Omental fat pad (tissue), 4 donors: ENCODE measurements around the gene TEX51. TPM values are rescaled to one million over a fixed set of nuclear protein-coding genes. Genes with fewer than 3 reads are reported as not detected.

Experiments used
- ATAC-seq: fragments of 150-250 bp; one replicate; pipeline ENCODE4 v1.9.1; 2016; ENCODE audit warnings: mild to moderate bottlenecking, moderate library complexity; ENCODE audit not compliant: low FRiP score
- DNase-seq: peaks from one replicate; pipeline ENCODE4 v3.0.0-alpha.2; 2019; ENCODE audit warnings: low spot score
- total RNA-seq, 4 donors: library from RNA; depleted of rRNA; stranded (reverse); fragments of >200 nt; gene quantifications; one replicate each; pipeline ENCODE4 v1.1.0, GENCODE V29; 2016
- TF ChIP-seq, protein P1 (sequence below), 3 donors: fragments of 450-650 bp; IDR thresholded peaks; one replicate each; pipeline ENCODE4 v1.5.1; 2016 to 2017; ENCODE audit warnings: antibody characterized with exemption in 3 of 3, mild to moderate bottlenecking in 3 of 3, moderate library complexity in 2 of 3

Gene TEX51
- total RNA-seq, 4 donors from 2014 or later: not detected

DNA sequence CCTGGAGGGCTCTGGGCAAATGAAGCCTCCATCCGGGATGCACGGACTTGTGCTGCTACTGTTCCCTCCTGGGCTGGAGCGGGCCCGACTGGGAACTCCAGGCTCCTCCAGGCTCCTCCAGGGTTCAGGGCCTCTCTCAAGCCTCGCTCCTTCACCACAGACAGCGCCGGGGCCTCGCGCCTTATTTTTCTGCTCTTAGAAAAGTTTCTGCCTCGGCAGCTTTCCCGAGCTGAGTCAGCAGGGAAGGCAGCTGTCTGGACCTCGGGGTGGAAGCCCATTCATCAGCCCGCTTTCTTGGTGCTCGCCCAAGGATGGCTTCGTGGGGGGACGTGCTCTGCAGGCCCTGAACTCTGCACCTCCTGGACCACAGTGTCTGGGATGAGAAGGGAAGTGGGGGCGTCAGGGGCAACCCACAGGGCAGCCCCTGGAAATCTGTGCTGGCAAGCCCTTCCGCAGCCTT lies 12.9 kb upstream of the TEX51 start:
- DNase-seq (no peak), ATAC-seq (peak; percentile 61)

DNA sequence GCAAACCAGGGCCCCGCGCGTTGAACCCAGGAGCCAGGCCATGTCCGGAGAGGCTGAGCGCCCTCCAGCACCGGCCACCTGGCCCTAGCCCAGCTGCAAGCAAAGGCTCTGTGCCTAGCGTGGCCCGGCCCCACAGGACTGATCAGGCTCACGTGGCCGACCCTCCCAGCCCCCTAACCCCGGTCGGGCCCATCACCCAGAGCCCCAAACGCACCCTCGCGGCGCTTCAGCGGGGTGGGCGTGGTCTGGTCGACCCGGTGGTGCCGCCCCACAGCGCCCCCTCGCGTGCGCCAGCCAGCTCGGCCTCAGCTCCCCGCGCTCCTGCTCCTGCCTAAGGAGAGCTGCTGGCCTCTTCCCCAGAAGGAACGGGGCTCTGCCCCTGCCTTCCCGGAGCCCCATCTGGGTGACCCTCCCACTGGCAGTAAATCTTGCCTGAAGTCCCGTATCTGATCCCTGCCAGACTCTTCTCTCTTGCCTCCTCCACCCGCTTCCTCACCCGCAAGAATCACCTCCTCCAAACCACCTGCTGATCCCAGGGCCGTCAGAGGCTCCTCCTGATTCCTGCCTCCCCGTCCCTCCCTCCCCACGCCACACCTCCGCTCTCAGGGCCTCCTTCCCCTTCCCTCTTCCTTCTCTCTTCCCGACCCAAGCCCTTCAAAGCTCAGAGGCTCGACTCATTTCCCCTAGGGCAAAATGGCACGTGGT lies 12.3 kb upstream of the TEX51 start:
- TF ChIP-seq, protein P1, sequence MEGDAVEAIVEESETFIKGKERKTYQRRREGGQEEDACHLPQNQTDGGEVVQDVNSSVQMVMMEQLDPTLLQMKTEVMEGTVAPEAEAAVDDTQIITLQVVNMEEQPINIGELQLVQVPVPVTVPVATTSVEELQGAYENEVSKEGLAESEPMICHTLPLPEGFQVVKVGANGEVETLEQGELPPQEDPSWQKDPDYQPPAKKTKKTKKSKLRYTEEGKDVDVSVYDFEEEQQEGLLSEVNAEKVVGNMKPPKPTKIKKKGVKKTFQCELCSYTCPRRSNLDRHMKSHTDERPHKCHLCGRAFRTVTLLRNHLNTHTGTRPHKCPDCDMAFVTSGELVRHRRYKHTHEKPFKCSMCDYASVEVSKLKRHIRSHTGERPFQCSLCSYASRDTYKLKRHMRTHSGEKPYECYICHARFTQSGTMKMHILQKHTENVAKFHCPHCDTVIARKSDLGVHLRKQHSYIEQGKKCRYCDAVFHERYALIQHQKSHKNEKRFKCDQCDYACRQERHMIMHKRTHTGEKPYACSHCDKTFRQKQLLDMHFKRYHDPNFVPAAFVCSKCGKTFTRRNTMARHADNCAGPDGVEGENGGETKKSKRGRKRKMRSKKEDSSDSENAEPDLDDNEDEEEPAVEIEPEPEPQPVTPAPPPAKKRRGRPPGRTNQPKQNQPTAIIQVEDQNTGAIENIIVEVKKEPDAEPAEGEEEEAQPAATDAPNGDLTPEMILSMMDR (IDR thresholded peaks at IDR 0.05): peak in 1 of 3 donors; percentile 28
- ATAC-seq: peak; percentile 76
- DNase-seq: no peak

More for the DNA sequence above, 12.9 kb upstream of the TEX51 start:
- TF ChIP-seq, protein P1 (IDR thresholded peaks at IDR 0.05): no peak

DNA sequence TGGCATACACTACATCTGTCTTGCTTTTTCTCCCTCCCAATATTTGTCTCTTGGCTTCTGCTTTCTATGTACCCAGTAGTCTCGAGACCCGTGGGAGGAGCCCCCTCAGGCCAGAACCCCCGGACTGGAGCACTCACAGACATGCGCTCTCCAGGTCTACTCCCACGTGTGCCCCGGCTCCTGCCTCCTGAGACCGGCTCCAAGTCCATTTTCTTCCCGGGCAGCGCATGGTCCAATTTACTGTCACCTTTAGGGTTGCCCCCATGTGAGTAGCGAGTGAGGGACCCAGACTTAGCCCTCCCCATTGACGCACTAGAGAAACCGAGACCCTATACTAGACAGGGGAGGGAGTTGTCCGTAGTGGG lies 11.8 kb upstream of the TEX51 start:
- no peak for ATAC-seq
- no peak for DNase-seq
- TF ChIP-seq, protein P1 (IDR thresholded peaks at IDR 0.05): no peak

DNA sequence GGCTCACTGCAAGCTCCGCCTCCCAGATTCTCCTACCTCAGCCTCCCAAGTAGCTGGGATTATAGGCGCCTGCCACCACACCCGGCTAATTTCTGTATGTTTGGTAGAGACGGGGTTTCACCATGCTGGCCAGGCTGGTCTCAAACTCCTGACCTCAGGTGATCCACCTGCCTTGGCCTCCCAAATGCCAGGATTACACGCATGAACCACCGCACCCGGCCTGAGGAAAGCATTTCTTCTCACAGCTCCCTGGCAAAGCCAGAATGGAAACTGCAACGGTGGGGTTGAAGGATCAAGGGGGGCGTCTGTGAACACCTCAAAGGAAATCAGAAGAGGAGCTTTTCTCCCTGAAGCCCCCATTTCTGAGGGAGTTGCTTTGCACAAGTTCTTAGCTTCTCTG lies 11.2 kb upstream of the TEX51 start:
- no peak for DNase-seq
- ATAC-seq: no peak
- TF ChIP-seq, protein P1 (IDR thresholded peaks at IDR 0.05): no peak

DNA sequence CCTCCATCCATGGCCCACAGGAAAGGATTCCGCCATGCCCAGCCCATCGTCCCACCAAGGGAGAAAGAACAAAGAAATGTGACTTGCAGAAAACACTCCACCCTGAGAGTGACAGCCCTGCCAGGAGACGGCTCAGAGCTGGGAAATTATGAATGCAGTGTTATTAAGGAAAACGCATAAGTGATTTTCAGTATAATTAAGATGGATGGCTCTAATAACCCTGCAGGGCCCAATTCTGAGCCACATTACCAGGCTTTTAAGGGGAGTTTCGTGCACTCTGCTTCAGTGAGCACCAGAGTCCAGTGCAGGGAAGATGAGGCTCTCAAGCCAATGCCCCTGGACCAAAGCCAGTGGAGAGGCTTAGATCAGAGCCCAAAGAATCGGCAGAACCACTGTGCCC lies 10.6 kb upstream of the TEX51 start:
- ATAC-seq: no peak
- TF ChIP-seq, protein P1 (IDR thresholded peaks at IDR 0.05): no peak
- DNase-seq: no peak

DNA sequence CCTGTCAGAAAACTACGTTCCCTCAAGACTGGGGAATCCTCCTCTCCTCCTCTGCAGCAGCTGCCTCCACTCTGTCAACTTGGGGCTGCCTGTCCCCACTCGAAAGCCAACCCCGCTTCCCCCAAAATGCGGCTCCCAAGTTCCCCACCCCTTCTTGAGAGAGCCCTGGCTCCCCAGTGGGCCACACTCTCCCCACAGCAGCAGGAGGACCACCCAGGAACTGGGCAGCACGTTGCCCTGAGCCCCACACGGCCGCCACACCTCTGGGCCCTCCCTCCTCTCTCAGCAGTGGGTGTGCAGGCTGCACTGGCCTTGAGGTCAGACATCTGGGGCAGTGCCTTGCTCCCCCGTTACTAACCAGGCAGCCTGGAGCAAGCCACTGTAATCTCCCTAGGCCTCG lies 9.6 kb upstream of the TEX51 start:
- TF ChIP-seq, protein P1 (IDR thresholded peaks at IDR 0.05): no peak
- ATAC-seq: no peak
- DNase-seq: no peak

DNA sequence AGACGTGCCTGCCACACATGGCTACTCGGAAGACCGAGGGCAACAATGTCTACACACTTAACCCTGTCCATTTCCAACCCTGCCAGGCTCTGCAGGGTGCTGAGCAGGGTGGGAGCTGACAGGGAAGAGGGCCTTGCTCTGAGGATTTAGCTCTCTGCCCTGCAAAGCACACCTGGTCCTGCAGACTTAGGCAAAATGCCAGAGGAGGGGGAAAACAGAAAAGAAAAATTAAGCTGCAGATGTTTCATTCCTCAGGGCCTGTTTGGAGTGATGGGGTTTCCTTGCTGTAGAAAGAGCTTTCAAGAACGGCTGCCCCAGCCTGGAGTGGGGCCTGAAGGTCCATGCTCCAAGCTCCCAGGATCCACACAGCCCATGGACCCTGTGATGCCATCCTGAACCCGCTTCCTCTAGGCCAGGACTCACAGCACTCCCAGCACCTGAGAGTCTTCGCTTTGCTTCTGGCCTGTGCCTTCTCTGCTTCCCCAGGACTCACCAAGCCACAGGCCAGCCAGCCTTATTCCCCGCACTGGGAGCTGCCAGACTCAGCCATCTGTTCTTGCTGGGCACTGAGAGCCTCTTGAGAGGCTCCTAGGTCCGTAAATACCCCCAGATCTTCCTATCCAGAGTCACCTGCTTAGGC lies 9.1 kb upstream of the TEX51 start:
- ATAC-seq: no peak
- TF ChIP-seq, protein P1 (IDR thresholded peaks at IDR 0.05): no peak
- no peak for DNase-seq
